Measurements from ENCODE around the gene XRCC5. TPM values are rescaled to one million over a fixed set of nuclear protein-coding genes. Genes with fewer than 3 reads are reported as not detected.

Gene XRCC5
- total and polyA plus RNA-seq, 10 of the 15 experiments (the other 5 are each of a cell fraction or from before 2014, with no cell fraction given) = 259 to 815 (median 530) TPM

- intact Hi-C loops (cut with micrococcal nuclease; ENCODE audit: unreplicated experiment) (no loop called here), in situ Hi-C loops (cut with MboI) (no loop called here)
- ChIA-PET SMC1A (ENCODE audit: uncharacterized antibody, unreplicated experiment) (interaction anchor here (0.9 to 1.7 kb wide), 3 partner anchors 9 to 52 kb away, joined by 3 to 4 read pairs (median 3); no protein-coding TSS in a partner anchor), RAD21 (ENCODE audit: unreplicated experiment) (no interaction called here), CTCF (interaction anchor here (0.6 to 0.8 kb wide), 3 partner anchors 9 to 131 kb away, joined by 3 read pairs; no protein-coding TSS in a partner anchor), POLR2A (interaction anchor here (1.0 kb wide), 1 partner anchor 9 kb away, joined by 3 read pairs; no protein-coding TSS in a partner anchor)
- Histone ChIP-seq H3K27ac (ENCODE audit: control insufficient read depth, insufficient read depth) (no peak overlapping the region), H3K4me2 (ENCODE audit: control insufficient read depth, insufficient read depth) (no peak overlapping the region), H3K79me2 (ENCODE audit: control insufficient read depth, insufficient read depth, low read length) (no peaks in the 10 kb centered on the region; the same call in 1 of the 2 replicates), H3K4me1 (ENCODE audit: control insufficient read depth, insufficient read depth, low read length) (no peaks in the 10 kb centered on the region), H3K9me3 (replicated peaks; ENCODE audit: control insufficient read depth, insufficient read depth, low read length) (no peaks in the 10 kb centered on the region), H3K9ac (ENCODE audit: control insufficient read depth, insufficient read depth, low read length) (no peak overlapping the region), H2AFZ (ENCODE audit: control insufficient read depth, low read depth, low read length) (no peak overlapping the region), H3K27me3 (replicated peaks in 1 of 2; ENCODE audit: control insufficient read depth in 2 of 2, insufficient read depth in 2 of 2, low read length in 1 of 2) (no peaks in the 10 kb centered on the region), H3K4me3 (no peak overlapping the region), H4K20me1 (ENCODE audit: control insufficient read depth, insufficient read depth) (no peaks in the 10 kb centered on the region), H3K36me3 (ENCODE audit: control insufficient read depth in 2 of 2, insufficient read depth in 2 of 2, low read length in 1 of 2) (peaks cover 18 to 61% of the 10 kb centered on the region in 2 experiments)
- FAIRE-seq (no peak), ATAC-seq (no peak), DNase-seq (ENCODE audit: low read depth, low spot score) (no peak)
- BruUV-seq (replicated peaks) = no TSS peak
- WGBS (ENCODE audit: insufficient coverage, insufficient replicate concordance, low lambda C conversion rate, missing lambda C conversion rate) = 70% methylated on average over 4 of the region's 4 CpGs
- TF ChIP-seq NKRF (conservative IDR thresholded peaks at IDR 0.05) (no peak), SPI1 (IDR thresholded peaks at IDR 0.05; ENCODE audit: borderline replicate concordance, insufficient read depth, low read depth, low read length) (no peak), CBX5 (IDR thresholded peaks at IDR 0.05; ENCODE audit: low read depth) (no peak), SMAD1 (IDR thresholded peaks at IDR 0.05; ENCODE audit: low read depth, partially characterized antibody) (no peak), YBX1 (IDR thresholded peaks at IDR 0.05) (no peak), CBX3 (IDR thresholded peaks at IDR 0.05; ENCODE audit: borderline replicate concordance, low read depth) (no peak), E2F4 (IDR thresholded peaks at IDR 0.05; ENCODE audit: low read depth, low read length) (no peak), BCL3 (IDR thresholded peaks at IDR 0.05; ENCODE audit: borderline replicate concordance, insufficient read depth, low read depth, low read length, poor library complexity, severe bottlenecking) (no peak), RAD21 (IDR thresholded peaks at IDR 0.05; ENCODE audit: insufficient read depth, low read depth, low read length) (no peak), CREB1 (IDR thresholded peaks at IDR 0.05; ENCODE audit: low read depth) (no peak), BCL11A (IDR thresholded peaks at IDR 0.05; ENCODE audit: low read depth, low read length) (no peak), ZBTB40 (IDR thresholded peaks at IDR 0.05; ENCODE audit: borderline replicate concordance) (no peak), NFYB (IDR thresholded peaks at IDR 0.05; ENCODE audit: insufficient read depth, low read depth, low read length) (no peak), RFX5 (IDR thresholded peaks at IDR 0.05; ENCODE audit: low read depth, low read length) (no peak), ATF3 (IDR thresholded peaks at IDR 0.05; ENCODE audit: borderline replicate concordance, extremely low read depth, low read depth, low read length) (no peak)
Measured at GRCh38 chr2:216163518-216163917, 54.4 kb downstream of the XRCC5 start.

Data from GM12878 (cell line).